GM03348 (cell line): ENCODE measurements around the gene BTBD19.
"Not testable (repeated sequence)": the region's sequence is repeated elsewhere in the genome, so short reads cannot be mapped to it uniquely, and the experiment has no call there.

Experiments used
- DNase-seq: peaks from one replicate; pipeline ENCODE4 v3.0.0; 2012; ENCODE audit warnings: low spot score

Gene BTBD19

DNA sequence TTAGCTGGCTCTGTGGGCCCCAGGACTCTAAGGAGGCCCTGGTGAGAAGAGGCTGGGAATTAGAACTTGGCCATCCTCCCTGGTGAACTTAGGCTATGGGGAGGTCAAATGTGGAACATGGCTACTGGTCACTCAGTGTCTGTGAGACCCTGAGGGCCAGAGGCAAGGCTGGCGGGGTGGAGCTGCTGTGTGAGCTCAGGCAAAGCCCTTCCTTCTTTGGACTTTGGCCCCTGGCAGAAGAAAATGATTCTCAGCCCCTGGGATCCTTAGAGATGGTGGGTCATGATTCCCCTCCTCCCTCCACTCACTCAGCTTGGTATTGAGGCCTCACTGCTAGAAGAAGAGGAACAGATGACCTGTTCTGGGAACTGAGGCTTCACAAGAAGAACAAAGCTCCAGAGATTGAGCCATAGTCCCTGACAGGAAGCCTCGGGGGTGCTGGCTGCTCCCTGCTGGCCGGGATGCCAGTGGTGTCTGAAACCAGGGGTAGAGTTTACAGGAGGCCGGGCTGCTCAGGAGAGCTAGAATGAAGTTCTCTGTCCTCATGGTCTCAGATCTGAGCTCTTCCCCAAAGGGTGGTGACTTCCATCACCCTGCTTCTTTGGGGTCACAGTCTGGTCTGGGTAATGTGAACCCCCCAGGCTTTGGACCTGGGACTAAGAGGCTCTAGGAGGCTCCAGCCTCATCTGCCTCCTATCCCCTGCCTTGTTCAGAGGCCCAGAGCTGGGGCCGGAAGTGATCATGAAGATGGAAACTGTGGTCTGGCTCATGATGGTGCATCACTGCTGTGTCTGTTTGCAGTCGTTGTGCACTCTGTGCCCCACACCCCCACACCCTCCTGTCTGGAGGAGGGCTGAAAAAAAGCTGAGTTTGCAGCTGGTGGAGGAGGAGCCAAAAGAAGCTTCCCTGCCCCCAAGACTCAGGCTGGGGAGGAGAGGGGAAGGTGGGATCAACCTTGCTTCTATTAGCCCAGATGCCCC is 905 bp downstream of the BTBD19 start:
- peak; percentile 53 for DNase-seq

DNA sequence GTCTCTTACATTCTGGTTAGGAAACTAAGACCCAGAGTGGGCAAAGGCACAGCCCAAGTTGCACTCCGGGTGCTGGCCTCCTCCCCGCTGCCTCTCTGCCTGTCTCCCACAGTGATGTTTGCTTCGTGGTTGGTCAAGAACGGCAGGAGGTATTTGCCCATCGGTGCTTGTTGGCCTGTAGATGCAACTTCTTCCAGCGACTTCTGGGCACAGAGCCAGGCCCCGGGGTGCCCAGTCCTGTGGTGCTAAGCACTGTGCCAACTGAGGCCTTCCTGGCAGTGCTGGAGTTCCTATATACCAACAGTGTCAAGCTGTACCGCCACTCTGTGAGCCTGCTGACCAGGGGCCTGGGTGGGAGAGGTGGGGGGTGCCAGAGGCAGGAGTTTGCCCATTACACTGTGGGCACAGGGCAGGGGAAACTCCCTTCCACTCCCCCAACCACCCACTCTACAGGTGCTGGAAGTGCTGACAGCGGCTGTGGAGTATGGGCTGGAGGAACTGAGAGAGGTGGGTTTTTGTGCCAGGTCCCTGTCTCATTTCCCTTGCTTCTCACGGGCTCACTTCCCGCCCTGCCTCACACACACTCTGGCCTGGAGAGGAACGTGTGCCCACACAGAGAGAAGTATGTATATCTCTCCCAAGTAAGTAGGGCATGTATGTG is 1.9 kb downstream of the BTBD19 start:
- DNase-seq, result no peak

DNA sequence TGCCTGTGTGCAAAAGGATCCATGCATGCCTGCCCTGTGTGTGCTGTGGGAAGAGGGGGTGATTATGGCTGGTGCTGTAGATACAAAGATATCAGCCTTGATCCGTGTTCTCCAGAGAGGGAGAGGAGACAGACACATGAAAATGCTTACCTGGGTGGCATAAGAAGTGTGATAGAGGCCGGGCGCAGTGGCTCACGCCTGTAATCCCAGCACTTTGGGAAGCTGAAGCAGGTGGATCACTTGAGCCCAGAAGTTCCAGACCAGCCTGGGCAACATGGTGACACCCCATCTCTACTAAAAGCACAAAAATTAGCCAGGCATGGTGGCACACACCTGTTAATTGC is 2.4 kb downstream of the BTBD19 start:
- not testable (repeated sequence) for DNase-seq

DNA sequence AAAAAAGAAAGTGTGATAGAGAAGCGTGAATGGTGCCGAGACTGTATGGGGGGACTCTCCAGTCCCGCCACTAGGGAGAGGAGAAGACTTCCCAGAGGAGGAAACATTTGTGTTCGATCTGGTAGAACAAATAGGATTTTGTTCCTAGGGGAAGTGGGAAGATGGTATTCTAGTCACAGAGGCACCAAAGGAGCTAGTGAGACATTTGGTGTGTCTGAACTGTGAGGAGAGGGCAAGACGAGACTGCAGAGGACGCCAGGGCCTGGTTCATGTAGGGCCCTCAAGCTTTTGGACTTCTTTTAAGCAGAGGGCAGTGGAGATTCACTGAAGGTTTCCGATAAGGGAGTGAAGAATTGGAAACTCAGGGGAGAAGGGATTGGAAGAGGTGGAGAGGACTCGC is 2.9 kb downstream of the BTBD19 start:
- no peak for DNase-seq

DNA sequence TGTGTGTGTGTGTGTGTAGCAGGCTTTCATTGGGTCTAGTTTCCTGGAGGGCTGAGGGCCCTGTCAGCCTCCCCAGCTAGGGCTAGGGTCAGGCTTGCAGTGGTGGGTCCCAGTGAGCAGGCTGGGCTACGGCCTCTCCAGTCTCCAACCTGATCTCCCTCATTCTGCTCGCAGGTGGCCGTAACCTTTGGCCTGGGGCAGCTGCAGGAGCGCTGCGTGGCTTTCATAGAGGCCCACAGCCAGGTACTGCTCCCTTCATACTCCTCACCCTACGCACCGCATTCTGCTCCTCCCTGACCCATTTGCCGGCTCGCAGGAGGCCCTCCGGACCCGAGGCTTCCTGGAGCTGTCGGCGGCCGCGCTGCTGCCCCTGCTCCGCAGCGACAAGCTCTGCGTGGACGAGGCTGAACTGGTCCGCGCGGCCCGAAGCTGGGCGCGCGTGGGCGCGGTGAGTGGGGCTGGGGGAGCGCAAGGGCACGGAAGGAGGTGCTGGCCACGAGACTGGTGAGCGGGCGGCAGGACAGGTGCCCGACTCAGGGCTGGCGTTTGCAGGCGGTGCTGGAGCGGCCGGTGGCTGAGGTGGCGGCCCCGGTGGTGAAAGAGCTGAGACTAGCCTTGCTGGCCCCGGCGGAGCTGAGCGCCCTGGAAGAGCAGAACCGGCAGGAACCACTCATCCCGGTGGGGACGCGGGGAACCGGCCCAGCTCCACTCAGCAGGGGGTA is 4.7 kb downstream of the BTBD19 start:
- DNase-seq, result no peak

DNA sequence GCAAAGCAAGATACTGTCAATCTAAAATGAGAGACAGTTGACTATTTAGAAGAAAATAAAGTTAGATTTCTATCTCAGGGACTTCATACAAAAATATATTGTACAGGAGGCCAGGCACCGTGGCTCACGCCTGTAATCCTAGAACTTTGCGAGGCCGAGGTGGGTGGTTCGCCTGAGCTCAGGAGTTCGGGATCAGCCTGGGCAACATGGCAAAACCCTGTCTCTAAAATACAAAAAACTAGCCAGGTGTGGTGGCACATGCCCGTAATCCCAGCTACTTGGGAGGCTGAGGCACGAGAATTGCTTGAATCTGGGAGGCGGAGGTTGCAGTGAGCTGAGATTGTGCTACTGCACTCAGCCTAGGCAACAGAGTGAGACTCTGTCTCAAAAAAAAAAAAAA is 7.6 kb downstream of the BTBD19 start:
- DNase-seq, result not testable (repeated sequence)

DNA sequence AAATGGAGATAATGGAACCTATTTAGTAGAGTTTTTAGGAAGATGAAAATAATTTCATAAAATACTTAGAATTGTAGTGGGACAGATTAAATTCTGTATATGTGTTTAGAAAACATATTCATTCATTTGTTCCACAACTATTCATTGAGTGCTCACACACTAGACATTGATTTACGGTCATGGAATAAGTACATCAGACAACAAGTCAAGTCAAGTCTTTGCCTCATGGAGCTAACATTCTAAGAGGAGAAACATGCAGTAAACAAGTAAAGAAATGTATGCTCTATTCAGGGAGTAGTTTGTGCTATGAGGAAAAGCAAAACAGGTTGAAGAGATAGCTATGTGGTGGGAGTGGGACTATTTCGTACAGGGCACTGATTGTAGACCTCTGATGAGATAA is 9.0 kb downstream of the BTBD19 start:
- no peak for DNase-seq

DNA sequence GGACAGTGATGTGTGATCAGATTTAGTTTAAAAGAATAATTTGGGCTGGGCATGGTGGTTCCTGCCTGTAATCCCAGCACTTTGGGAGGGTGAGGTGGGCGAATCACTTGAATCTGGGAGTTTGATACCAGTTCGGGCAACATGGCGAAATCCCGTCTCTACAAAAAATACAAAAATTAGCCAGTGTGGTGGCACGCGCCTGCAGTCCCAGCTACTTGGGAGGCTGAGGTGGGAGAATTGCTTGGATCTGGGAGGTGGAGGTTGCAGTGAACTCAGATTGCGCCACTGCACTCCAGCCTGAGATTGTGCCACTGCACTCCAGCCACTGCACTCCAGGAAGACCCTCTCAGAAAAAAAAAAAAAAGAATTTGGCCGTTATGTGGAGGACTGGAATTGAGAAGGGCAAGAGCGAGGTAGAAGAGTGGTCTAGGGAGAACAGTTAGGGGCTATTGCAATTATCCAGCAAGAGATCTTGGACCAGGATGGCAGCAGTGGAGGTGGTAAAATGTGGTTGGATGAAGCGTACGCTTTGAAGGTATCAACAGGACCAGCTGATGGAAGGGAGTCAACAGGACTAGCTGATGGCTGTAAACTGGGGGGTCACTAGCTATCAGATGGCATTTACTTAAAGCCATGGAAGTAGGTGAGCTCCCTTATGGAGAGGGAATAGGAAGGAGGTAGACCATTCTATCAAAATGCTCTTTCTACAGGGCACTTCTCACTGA is 9.6 kb downstream of the BTBD19 start:
- no peak for DNase-seq

DNA sequence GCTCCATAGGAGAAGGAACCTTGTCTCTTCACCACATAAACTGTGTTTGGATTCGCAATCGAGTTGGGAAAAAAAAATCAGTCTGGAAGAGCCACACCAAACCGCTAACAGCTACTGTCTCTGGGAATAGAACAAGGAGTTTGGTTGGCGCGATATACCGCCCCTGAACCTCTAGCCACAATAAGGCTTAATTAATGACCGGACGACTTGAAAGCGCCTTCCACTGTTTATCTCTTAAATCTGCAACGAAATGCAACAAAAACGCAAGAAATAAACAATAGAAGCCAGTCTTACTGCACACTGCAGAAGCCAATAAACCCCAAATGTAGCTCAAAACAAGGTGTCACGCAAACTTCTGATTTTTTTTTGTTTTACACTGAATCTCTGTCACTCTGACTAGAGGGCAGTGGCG is 10.9 kb downstream of the BTBD19 start:
- DNase-seq, result no peak

DNA sequence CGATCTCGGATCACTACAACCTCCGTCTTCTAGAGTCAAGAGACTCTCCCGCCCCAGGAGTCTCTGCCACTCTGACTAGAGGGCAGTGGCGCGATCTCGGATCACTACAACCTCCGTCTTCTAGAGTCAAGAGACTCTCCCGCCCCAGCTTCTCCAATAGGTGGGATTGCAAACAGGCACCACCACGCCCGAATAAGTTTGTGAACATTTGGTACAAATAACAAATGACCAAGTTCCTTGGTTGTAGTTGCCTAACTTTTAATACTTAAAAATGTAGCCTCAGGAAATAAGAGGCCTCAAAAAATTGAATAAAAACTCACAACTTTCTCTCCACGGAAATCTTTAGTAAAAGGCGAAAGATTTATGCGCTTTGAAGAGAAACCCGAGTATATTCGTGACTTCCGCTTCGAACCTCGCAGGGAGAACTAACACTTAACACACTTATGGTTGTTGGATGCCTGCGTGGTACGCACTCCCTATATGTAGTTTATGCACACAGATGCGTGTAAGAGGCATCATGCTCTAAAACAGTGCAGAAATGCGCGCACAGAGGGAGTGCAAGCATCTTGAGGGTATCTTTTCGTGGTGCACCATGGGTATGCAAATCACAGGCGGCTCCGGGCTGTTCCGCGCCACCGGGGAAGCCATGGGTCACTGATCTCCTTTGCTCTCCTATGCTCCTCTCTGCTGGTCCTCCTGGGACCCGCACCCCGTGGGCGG is 11.4 kb downstream of the BTBD19 start:
- DNase-seq, result peak; percentile 82

DNA sequence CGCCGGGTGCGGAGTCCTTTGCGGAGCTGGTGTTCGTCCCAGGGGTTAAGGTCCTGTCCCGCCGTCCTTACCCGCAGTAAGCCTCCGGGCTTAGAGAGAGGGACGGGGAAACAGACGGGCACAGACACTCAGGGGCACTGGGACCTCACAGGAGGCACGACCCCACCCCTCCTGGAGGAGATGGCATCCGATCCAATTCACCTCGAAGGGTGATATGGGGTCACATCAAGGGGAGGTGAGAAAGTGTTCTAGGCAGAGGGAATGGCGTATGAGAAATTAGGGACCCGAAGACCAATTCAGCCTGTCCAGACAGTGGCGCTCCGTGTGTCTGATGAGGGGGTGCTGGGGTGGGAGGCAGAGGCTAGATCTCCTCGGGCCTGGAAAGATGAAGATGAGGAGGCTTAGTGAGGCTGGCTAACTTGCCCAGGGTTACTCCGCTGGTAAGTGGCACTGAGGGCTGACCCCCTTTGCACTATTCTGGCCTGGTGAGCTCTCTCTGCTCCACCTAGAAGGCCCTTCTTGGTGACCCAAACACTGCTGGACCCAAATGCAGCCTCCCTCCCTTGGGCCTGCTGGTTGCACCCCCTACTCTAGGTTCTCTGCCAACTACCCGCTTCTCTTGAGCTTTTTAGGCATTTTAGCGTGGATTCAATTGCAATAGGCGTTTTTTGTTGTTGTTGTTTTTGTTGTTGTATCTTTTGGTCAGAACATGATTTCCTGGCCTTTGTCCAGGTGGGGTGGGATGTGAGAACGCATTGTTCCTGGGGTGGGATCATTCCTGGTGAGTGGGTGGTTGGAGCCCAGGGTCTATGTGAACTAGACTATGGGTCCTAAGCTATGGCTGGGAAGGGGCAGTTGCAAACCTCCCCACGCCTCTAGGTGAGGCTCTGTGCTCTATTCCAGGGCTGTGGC is 12.3 kb downstream of the BTBD19 start:
- no peak for DNase-seq

DNA sequence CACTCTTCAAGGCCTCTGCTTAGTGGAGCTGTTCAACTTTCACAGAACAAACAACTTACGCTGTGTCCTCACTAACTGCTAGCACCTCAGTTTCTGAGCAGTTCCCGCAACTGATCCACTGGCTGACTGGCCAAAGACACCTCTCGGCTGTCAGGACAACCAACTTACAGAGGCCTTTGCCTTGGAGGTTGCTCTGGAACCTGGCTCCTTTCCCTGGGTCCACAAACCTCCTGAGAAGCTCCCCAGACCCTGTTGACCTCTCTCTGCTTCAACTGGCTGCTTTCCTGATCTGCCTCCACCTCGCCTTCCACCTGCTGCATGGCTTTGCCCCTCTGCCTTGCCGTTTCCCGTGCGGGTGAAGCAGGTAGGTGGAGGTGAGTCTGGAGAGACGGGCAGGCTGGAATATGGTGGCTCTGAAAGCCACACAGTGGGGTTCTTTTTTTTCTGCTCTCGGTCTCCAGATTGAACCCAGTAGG is 13.0 kb downstream of the BTBD19 start:
- DNase-seq, result no peak

DNA sequence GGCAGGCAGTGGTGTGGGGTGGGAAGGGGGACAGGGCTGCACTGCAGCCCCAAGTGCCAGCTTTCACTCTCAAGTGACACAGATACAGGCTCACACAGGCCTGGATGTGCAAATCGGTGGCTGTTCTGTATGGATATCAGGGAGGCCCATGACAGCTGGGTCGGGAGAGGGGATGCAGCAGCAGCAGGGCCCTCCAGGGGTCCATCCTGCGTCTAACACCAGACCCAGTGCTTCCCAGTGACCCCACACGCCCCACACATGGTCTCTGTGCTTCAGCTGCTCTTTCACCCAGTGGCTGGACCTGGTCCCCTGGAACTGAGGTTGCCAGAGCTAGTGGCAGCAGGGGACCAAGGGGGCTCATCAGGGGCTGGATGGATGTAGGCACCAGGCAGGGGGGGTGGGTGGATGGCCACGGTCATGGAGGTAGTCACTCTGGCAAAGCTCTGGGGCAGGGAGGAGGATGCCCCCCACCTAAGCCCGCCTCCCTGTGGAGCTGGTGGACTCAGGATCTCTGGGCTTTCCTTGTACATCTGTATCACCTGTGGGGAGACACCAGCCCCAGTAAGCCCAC is 13.9 kb downstream of the BTBD19 start:
- no peak for DNase-seq

DNA sequence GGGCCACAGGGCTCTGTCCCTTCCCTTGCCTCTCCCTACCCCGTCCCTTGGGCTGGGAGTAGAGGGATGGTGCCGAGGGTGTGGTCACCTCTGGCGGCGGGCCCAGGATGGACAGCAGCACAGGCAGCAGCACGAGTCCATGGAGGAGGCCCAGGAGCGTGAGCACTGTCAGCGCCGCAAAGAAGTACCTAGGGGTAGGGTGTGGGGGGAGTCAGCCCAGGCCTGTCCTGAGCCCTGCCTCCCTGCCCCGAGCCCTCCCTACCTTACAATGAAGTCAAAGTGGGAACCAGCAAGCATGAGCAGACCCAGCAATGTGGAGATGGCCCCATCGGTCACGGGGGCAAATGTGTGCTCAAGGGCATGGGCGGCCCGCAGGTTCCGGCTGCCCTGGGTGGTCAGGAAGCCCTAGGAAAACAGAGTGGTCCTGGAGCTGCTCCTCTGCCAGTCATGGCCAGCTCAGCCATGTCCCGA is 14.7 kb downstream of the BTBD19 start:
- DNase-seq, result no peak

DNA sequence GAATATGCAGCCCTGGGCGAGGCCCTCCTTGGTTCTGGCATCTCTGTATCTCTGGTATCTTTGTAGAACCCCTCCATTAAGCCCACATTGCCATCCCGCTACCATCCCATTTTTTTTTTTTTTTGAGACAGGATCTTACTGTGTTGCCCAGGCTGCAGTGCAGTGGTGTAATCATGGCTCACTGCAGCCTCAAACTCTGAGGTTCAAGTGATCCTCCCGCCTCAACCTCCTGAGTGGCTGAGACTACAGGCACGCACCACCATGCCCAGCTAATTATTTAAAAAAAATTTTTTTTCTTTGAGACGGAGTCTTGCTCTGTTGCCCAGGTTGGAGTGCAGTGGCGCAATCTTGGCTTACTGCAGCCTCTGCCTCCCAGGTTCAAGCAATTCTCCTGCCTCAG is 16.1 kb downstream of the BTBD19 start:
- not testable (repeated sequence) for DNase-seq

DNA sequence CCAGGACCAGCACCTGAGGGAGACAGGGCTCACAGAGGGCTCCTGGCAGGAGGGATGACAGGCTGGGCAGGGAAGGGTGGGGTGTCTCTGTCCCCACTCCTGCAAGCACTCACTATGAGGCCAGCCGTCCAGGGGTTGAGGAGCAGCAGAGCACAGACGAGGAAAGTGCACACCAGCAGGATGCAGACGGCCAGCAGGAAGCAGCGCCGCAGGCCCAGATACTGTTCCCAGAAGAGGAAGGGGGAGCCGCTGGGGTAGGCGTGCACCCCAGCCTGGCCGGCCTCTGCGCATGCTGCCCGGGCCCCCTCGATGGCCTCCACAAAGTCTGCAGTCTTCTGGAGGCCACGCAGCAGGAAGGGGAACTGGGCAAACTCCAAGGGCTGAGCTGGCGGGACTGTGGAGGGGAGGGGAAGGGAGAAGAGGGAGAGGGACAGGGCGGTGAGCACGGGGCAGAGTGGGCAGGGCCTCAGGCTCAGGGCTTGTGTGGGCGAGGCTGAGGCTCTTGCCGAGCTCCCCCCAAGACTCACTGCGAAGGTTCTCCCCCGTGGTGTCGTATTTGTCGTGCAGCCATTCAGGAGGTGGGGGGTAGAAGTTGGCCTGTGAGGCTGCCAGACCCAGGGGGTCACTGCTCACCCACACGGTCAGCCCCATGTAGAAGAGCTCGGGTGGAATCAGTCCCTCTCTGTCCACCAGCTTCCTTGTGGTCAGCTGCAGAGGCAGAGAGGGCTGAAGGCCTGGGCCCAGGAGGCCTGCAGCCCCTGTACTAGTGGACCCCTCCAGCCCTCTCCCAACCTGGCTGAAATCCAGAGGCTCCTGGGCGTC is 18.3 kb downstream of the BTBD19 start:
- no peak for DNase-seq

DNA sequence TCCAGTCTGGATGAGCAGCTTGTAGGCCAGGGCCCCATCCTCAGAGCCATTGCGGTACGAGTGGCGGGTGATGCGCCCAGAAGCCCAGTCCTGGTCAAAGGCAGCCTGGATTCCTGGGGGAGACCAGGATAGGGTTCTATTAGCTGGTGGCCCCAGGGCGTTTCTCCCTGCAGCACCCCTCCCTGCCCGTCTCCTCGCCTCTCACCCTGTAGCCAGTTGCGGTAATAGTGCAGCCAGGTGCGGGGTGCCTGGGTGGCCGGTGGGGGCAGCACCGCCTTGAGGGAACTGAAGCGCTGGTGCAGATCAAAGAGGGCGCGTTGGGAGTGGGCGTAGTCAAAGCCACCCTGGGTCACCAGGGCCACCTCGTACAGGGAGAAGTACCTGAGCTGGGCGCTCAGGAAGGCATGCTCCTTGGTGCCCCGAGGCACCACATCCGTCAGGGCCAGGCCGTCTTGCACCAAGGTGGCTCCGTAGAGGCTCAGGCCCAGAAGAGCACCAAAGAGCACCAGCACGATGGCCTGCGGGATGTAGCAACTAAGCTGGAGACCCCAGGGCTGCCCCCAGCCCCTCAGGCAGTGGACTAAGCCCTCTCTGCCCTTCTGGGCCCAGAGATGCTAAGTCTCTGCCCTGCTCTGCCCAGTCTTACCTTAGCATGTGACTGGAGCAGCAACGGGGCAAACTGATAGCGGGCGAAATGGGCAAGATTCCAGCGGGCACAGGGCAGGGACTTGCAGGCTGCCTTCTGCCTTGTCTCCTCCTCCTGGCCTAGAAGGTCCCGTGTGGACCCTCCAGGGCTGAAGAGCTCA is 19.1 kb downstream of the BTBD19 start:
- no peak for DNase-seq
